H1 (cell line): Measurements from ENCODE around the gene IL26. TPM values are rescaled to one million over a fixed set of nuclear protein-coding genes. Genes with fewer than 3 reads are reported as not detected.

Experiments used
- CTCF ChIA-PET: fragments of 300-600 bp; sonication (Branson Sonifier 250); formaldehyde crosslinking; loops from one replicate; lab custom pipeline; 2021; ENCODE audit not compliant: partially characterized antibody; lab: Charles Lee
- POLR2A ChIA-PET: fragments of 300-600 bp; sonication (Branson Sonifier 250); formaldehyde crosslinking; loops from one replicate; lab custom pipeline; 2021; ENCODE audit warnings: inconsistent platforms; ENCODE audit not compliant: partially characterized antibody; lab: Charles Lee
- DNase-seq, 2 experiments: peaks; one replicate each; pipeline versions ENCODE4 v3.0.0 to v3.0.0-alpha.2; 2010 to 2022; ENCODE audit warnings: low spot score in 2 of 2, low read depth in 1 of 2, mixed read lengths in 1 of 2
- FAIRE-seq: peaks from 2 replicates; lab custom pipeline; 2011; peaks lifted over from hg19 to GRCh38; lab: Jason Lieb, UNC
- H2AFZ ChIP-seq: 2 replicates; pipeline ENCODE4 v1.8.1; 2012; ENCODE audit warnings: low read length, inconsistent platforms
- H2AK5ac ChIP-seq: 2 replicates; pipeline ENCODE4 v1.6.1; 2013; ENCODE audit warnings: low read depth, low read length
- H2BK120ac ChIP-seq: replicated peaks from 2 replicates; pipeline ENCODE3; 2013; ENCODE audit warnings: low read depth, low read length, inconsistent platforms
- H2BK12ac ChIP-seq: 2 replicates; pipeline ENCODE4 v1.6.1; 2013; ENCODE audit warnings: low read depth, low read length
- H2BK15ac ChIP-seq: 2 replicates; pipeline ENCODE4 v1.6.1; 2013; ENCODE audit warnings: low read length
- H2BK20ac ChIP-seq: 2 replicates; pipeline ENCODE4 v1.6.1; 2013; ENCODE audit warnings: low read length
- H2BK5ac ChIP-seq: 2 replicates; pipeline ENCODE4 v1.6.1; 2013; ENCODE audit warnings: low read depth, low read length
- H3K14ac ChIP-seq: 2 replicates; pipeline ENCODE4 v1.6.1; 2013; ENCODE audit warnings: inconsistent platforms; ENCODE audit not compliant: insufficient read length
- H3K18ac ChIP-seq: 2 replicates; pipeline ENCODE4 v1.6.1; 2013; ENCODE audit warnings: low read length; ENCODE audit errors: extremely low read depth
- H3K23ac ChIP-seq: 2 replicates; pipeline ENCODE4 v1.6.1; 2013; ENCODE audit warnings: inconsistent platforms; ENCODE audit not compliant: insufficient read length
- H3K23me2 ChIP-seq: 2 replicates; pipeline ENCODE4 v1.6.1; 2013; ENCODE audit warnings: low read depth, low read length
- H3K27ac ChIP-seq: 2 replicates; pipeline ENCODE4 v1.6.1; 2011; ENCODE audit warnings: low read depth, low read length, inconsistent platforms
- H3K27me3 ChIP-seq, 4 experiments: replicated peaks in 1 of 4; 1 replicate in 1 of 4; 2 replicates in 3 of 4; pipeline versions ENCODE4 v1.6.1 to v1.8.1; 2011 to 2013; ENCODE audit warnings: low read length in 3 of 4, mild to moderate bottlenecking in 3 of 4, inconsistent platforms in 2 of 4, mixed read lengths in 2 of 4, moderate library complexity in 1 of 4; ENCODE audit not compliant: control insufficient read depth in 3 of 4, insufficient read depth in 3 of 4; ENCODE audit errors: extremely low read depth in 1 of 4
- H3K36me3 ChIP-seq, 4 experiments: 2 replicates each; pipeline versions ENCODE4 v1.6.1 to v1.8.1; 2011 to 2013; ENCODE audit warnings: mild to moderate bottlenecking in 4 of 4, low read length in 3 of 4, moderate library complexity in 2 of 4, control low read depth in 1 of 4, inconsistent platforms in 1 of 4; ENCODE audit not compliant: insufficient read depth in 4 of 4, control insufficient read depth in 2 of 4
- H3K4ac ChIP-seq: replicated peaks from 2 replicates; pipeline ENCODE3; 2013; ENCODE audit warnings: low read length, low read depth, mixed read lengths, inconsistent platforms; ENCODE audit not compliant: insufficient read length
- H3K4me1 ChIP-seq, 4 experiments: replicated peaks in 1 of 4; 1 replicate in 1 of 4; 2 replicates in 3 of 4; pipeline versions ENCODE4 v1.6.1 to v1.8.1; 2011 to 2013; ENCODE audit warnings: low read length in 3 of 4, inconsistent platforms in 2 of 4, mixed read lengths in 1 of 4; ENCODE audit not compliant: insufficient read depth in 4 of 4, control insufficient read depth in 3 of 4
- H3K4me2 ChIP-seq, 2 experiments: 2 replicates each; pipeline versions ENCODE4 v1.6.1 to v1.8.1; 2011 to 2013; ENCODE audit warnings: low read depth in 2 of 2, low read length in 2 of 2, control low read depth in 1 of 2, inconsistent platforms in 1 of 2, mild to moderate bottlenecking in 1 of 2; ENCODE audit not compliant: insufficient read depth in 1 of 2
- H3K4me3 ChIP-seq, 4 experiments: fragments of 200-600, 300-600 bp in 1 of 4; sonication (generic), shearing (Covaris generic), sonication (Bioruptor Twin) in 1 of 4; 2 replicates each; pipeline versions ENCODE4 v1.5.1 to v1.8.1; 2011 to 2016; ENCODE audit warnings: low read length in 4 of 4, low read depth in 3 of 4, control low read depth in 2 of 4, inconsistent platforms in 2 of 4, mild to moderate bottlenecking in 2 of 4, mixed read lengths in 1 of 4, moderate library complexity in 1 of 4; ENCODE audit not compliant: insufficient read depth in 2 of 4; ENCODE audit errors: extremely low read depth in 1 of 4
- H3K56ac ChIP-seq: replicated peaks from 2 replicates; pipeline ENCODE3; 2013; ENCODE audit warnings: low read depth, mild to moderate bottlenecking, mixed read lengths, low read length, inconsistent platforms; ENCODE audit not compliant: insufficient read length
- H3K79me1 ChIP-seq: 2 replicates; pipeline ENCODE4 v1.6.1; 2013; ENCODE audit warnings: low read depth, low read length, control low read depth
- H3K79me2 ChIP-seq, 2 experiments: 2 replicates each; pipeline versions ENCODE4 v1.6.1 to v1.8.1; 2012 to 2013; ENCODE audit warnings: low read length in 2 of 2, mild to moderate bottlenecking in 2 of 2, inconsistent platforms in 1 of 2; ENCODE audit not compliant: insufficient read depth in 2 of 2, control insufficient read depth in 1 of 2
- H3K9ac ChIP-seq, 4 experiments: replicated peaks in 1 of 4; 1 replicate in 1 of 4; 2 replicates in 3 of 4; pipeline versions ENCODE4 v1.6.1 to v1.8.1; 2011 to 2013; ENCODE audit warnings: low read depth in 3 of 4, low read length in 3 of 4, control low read depth in 2 of 4, mild to moderate bottlenecking in 2 of 4, moderate library complexity in 2 of 4, inconsistent platforms in 1 of 4; ENCODE audit errors: extremely low read depth in 1 of 4
- H3K9me3 ChIP-seq, 2 experiments: 2 replicates each; pipeline versions ENCODE4 v1.6.1 to v1.8.1; 2012 to 2013; ENCODE audit warnings: mild to moderate bottlenecking in 2 of 2, moderate library complexity in 2 of 2, control low read depth in 1 of 2, inconsistent platforms in 1 of 2, low read depth in 1 of 2, low read length in 1 of 2, mixed read lengths in 1 of 2; ENCODE audit not compliant: insufficient read depth in 2 of 2
- H4K20me1 ChIP-seq, 2 experiments: replicated peaks in 1 of 2; 2 replicates each; pipeline versions ENCODE3 to v1.8.1; 2011 to 2013; ENCODE audit warnings: inconsistent platforms in 2 of 2, low read length in 2 of 2, mild to moderate bottlenecking in 1 of 2; ENCODE audit not compliant: insufficient read depth in 2 of 2, control insufficient read depth in 1 of 2
- H4K5ac ChIP-seq: 2 replicates; pipeline ENCODE4 v1.6.1; 2013; ENCODE audit warnings: low read length, low read depth, mixed read lengths, inconsistent platforms; ENCODE audit not compliant: insufficient read length
- H4K8ac ChIP-seq: 2 replicates; pipeline ENCODE4 v1.8.0; 2013; ENCODE audit warnings: mild to moderate bottlenecking, moderate library complexity, low read length, inconsistent platforms; ENCODE audit not compliant: insufficient read depth; ENCODE audit errors: extremely low read depth
- H4K91ac ChIP-seq: replicated peaks from 2 replicates; pipeline ENCODE3; 2013; ENCODE audit warnings: low read length, mixed read lengths, inconsistent platforms; ENCODE audit not compliant: insufficient read length
- BCL11A ChIP-seq, 2 experiments: IDR thresholded peaks; one replicate each; pipeline ENCODE4 v1.6.1; 2011; ENCODE audit warnings: low read depth in 2 of 2, low read length in 2 of 2, mild to moderate bottlenecking in 2 of 2
- BRCA1 ChIP-seq: IDR thresholded peaks from 2 replicates; pipeline ENCODE4 v1.6.1; 2012; ENCODE audit warnings: low read depth, low read length, improper control_type of control experiment
- CBX8 ChIP-seq: fragments of 300-800, 300-1000 bp; sonication (generic); IDR thresholded peaks from 2 replicates; pipeline ENCODE4 v1.7.1; 2016; ENCODE audit warnings: low read depth, low read length, borderline replicate concordance
- CREB1 ChIP-seq: IDR thresholded peaks from 2 replicates; pipeline ENCODE4 v1.6.1; 2012; ENCODE audit warnings: inconsistent platforms
- CTBP2 ChIP-seq: IDR thresholded peaks from 2 replicates; pipeline ENCODE4 v1.7.0; 2011; ENCODE audit warnings: borderline replicate concordance, mild to moderate bottlenecking, moderate library complexity, mixed read lengths, low read length; ENCODE audit not compliant: insufficient read depth, insufficient read length
- EGR1 ChIP-seq: IDR thresholded peaks from 2 replicates; pipeline ENCODE4 v1.6.1; 2011; ENCODE audit warnings: low read depth, low read length, borderline replicate concordance
- POLR2A ChIP-seq, 2 experiments: IDR thresholded peaks; 1 replicate in 1 of 2; 2 replicates in 1 of 2; pipeline ENCODE4 v1.6.1; 2011; ENCODE audit warnings: low read depth in 2 of 2, low read length in 2 of 2, mild to moderate bottlenecking in 2 of 2; ENCODE audit errors: control extremely low read depth in 1 of 2
- RNF2 ChIP-seq: fragments of 200-900, 300-1000 bp; sonication (generic); IDR thresholded peaks from 2 replicates; pipeline ENCODE4 v1.7.1; 2016; ENCODE audit warnings: borderline replicate concordance, low read depth, mild to moderate bottlenecking, antibody characterized with exemption, low read length; ENCODE audit not compliant: poor library complexity, severe bottlenecking; ENCODE audit errors: missing control alignments
- SP1 ChIP-seq: IDR thresholded peaks from 2 replicates; pipeline ENCODE4 v1.6.1; 2011; ENCODE audit warnings: low read depth, low read length
- SP4 ChIP-seq: IDR thresholded peaks from 2 replicates; pipeline ENCODE4 v1.6.1; 2012; ENCODE audit warnings: low read length, inconsistent platforms
- WGBS, 2 experiments: shearing (Covaris generic) in 1 of 2; methylation state at CpG; one replicate each; pipeline versions ENCODE4 v1.1.6 to v1.1.7; 2013 to 2015; ENCODE audit warnings: low lambda C conversion rate in 2 of 2, mixed read lengths in 2 of 2, inconsistent platforms in 1 of 2, low coverage in 1 of 2, missing lambda C conversion rate in 1 of 2; ENCODE audit not compliant: insufficient replicate concordance in 2 of 2, insufficient coverage in 1 of 2, insufficient read length in 1 of 2; ENCODE audit errors: extremely low coverage in 1 of 2, missing lambda C conversion rate in 1 of 2; 5-methylcytosine and 5-hydroxymethylcytosine counted together
- polyA plus RNA-seq, 7 experiments: library from polyadenylated mRNA; depleted of rRNA in 3 of 7; stranded (reverse) in 5 of 7; unstranded in 2 of 7; fragments of >200 nt in 5 of 7; fragments of 200-250 nt in 2 of 7; gene quantifications; 1 replicate in 5 of 7; 2 replicates in 1 of 7; 4 replicates in 1 of 7; pipeline versions ENCODE4 v1.2.1 to v1.2.3, GENCODE V29; 2011 to 2013; ENCODE audit warnings: missing spikeins in 2 of 7, mixed read lengths in 2 of 7
- total RNA-seq: library from RNA; stranded (reverse); fragmentation: NEBNext Ultra II Directional; extraction: Animal tissue kit (Norgen Biotek cat#: 25700); gene quantifications from 2 replicates; pipeline ENCODE4 v1.2.1, GENCODE V29; 2021
- TF ChIP-seq, protein P1 (sequence below), 3 experiments: IDR thresholded peaks; 1 replicate in 2 of 3; 2 replicates in 1 of 3; pipeline versions ENCODE4 v1.5.1 to v1.6.1; 2011; ENCODE audit warnings: low read length in 3 of 3, mild to moderate bottlenecking in 3 of 3, inconsistent platforms in 2 of 3, low read depth in 1 of 3, moderate library complexity in 1 of 3; ENCODE audit not compliant: insufficient read depth in 1 of 3; ENCODE audit errors: control extremely low read depth in 1 of 3

The IL26 gene
- total and polyA plus RNA-seq, 2 of the 8 experiments (the other 6 are each of a cell fraction or from before 2014, with no cell fraction given), result not detected

DNA sequence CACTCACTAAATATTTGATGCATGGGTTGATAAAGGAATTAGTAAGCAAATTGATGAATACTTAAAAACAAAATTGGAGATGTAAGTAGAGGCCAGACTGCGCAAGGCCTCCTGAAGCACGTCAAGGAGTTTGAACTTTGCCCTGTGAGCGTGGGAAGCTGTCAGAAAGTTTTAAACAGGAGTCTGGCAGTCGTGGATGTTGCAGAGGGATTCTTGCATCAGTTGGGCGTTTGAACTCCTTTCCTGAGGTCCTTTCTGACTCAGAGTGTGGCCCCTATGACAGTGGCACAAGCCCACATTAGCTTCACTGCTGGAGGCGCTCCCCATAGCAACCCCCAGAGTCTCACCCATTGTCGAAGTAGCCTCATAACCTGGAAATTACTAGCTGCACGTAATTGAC lies 45.7 kb upstream of the IL26 start:
- Histone ChIP-seq H4K91ac (no peak overlapping the region), H3K79me1 (no peaks in the 10 kb centered on the region), H3K18ac (no peak overlapping the region), H3K23me2 (no peaks in the 10 kb centered on the region), H3K4me3 (no peak overlapping the region), H3K56ac (no peak overlapping the region), H3K27me3 (no peaks in the 10 kb centered on the region), H3K9me3 (no peaks in the 10 kb centered on the region), H3K4ac (no peak overlapping the region), H4K8ac (no peak overlapping the region), H3K79me2 (no peaks in the 10 kb centered on the region), H3K23ac (no peak overlapping the region), H2BK15ac (no peak overlapping the region), H3K4me2 (no peak overlapping the region), H3K9ac (no peak overlapping the region), H3K14ac (no peak overlapping the region), H2BK20ac (no peak overlapping the region), H4K20me1 (no peaks in the 10 kb centered on the region), H2AFZ (no peak overlapping the region), H2BK5ac (no peak overlapping the region), H3K36me3 (no peaks in the 10 kb centered on the region), H2BK12ac (no peak overlapping the region), H4K5ac (no peak overlapping the region), H3K4me1 (no peaks in the 10 kb centered on the region), H2BK120ac (no peak overlapping the region), H3K27ac (no peak overlapping the region), H2AK5ac (no peak overlapping the region)
- DNase-seq (no peak), FAIRE-seq (no peak)
- WGBS, 2 experiments, result 80% methylated on average over 8 of the region's 8 CpGs; no CpG with 5 or more reads in 1 of the 2 experiments
- ChIA-PET POLR2A (no interaction called here), CTCF (no interaction called here)
- TF ChIP-seq CREB1 (no peak), SP1 (no peak), EGR1 (no peak), CTBP2 (no peak), BCL11A (IDR thresholded peaks at IDR 0.05; ENCODE audit: low read depth in 2 of 2, low read length in 2 of 2) (no peak), RNF2 (no peak), BRCA1 (no peak), SP4 (no peak), POLR2A (IDR thresholded peaks at IDR 0.05; ENCODE audit: control extremely low read depth in 1 of 2, low read depth in 2 of 2, low read length in 2 of 2) (no peak), CBX8 (no peak)
- TF ChIP-seq, protein P1, sequence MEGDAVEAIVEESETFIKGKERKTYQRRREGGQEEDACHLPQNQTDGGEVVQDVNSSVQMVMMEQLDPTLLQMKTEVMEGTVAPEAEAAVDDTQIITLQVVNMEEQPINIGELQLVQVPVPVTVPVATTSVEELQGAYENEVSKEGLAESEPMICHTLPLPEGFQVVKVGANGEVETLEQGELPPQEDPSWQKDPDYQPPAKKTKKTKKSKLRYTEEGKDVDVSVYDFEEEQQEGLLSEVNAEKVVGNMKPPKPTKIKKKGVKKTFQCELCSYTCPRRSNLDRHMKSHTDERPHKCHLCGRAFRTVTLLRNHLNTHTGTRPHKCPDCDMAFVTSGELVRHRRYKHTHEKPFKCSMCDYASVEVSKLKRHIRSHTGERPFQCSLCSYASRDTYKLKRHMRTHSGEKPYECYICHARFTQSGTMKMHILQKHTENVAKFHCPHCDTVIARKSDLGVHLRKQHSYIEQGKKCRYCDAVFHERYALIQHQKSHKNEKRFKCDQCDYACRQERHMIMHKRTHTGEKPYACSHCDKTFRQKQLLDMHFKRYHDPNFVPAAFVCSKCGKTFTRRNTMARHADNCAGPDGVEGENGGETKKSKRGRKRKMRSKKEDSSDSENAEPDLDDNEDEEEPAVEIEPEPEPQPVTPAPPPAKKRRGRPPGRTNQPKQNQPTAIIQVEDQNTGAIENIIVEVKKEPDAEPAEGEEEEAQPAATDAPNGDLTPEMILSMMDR (IDR thresholded peaks at IDR 0.05; ENCODE audit: control extremely low read depth in 1 of 3, insufficient read depth in 1 of 3, low read depth in 1 of 3, low read length in 3 of 3), result no peak
